Panc1 (cell line): ENCODE measurements around the gene PLCB1.

ENCODE experiments used
- CTCF ChIP-seq: fragments of 450-650 bp; IDR thresholded peaks from 2 replicates; pipeline ENCODE4 v1.5.1; 2017; ENCODE audit warnings: mild to moderate bottlenecking
- REST ChIP-seq, 2 experiments: IDR thresholded peaks; 2 replicates each; pipeline ENCODE4 v1.6.1; 2011 to 2012; ENCODE audit warnings: low read depth in 2 of 2, control low read depth in 1 of 2, low read length in 1 of 2, mild to moderate bottlenecking in 1 of 2, moderate library complexity in 1 of 2; ENCODE audit not compliant: insufficient read depth in 1 of 2
- SIN3A ChIP-seq: IDR thresholded peaks from 2 replicates; pipeline ENCODE4 v1.6.1; 2012; ENCODE audit warnings: low read depth, mild to moderate bottlenecking, low read length, moderate library complexity, borderline replicate concordance; ENCODE audit not compliant: insufficient read depth

GRCh38 chr20:8652396-8652795, 520.3 kb downstream of the PLCB1 start:
- TF ChIP-seq CTCF (no peak), SIN3A (no peak), REST (IDR thresholded peaks at IDR 0.05; ENCODE audit: insufficient read depth in 1 of 2, low read depth in 2 of 2, low read length in 1 of 2) (no peak)
